GM19099 (cell line): ENCODE results near the gene RNGTT.

Source experiments
- POLR2A ChIP-seq: IDR thresholded peaks from 3 replicates; pipeline ENCODE4 v1.6.1; 2011; ENCODE audit warnings: low read depth; ENCODE audit not compliant: insufficient read length; ENCODE audit errors: extremely low read depth

Gene RNGTT

GRCh38 chr6:88890394-88890793, 73.0 kb downstream of the RNGTT start:
- no peak for TF ChIP-seq POLR2A

- TF ChIP-seq POLR2A, result no peak
Measured at GRCh38 chr6:88884361-88884760, 79.1 kb downstream of the RNGTT start.

- no peak for TF ChIP-seq POLR2A
Measured at GRCh38 chr6:88882536-88882935, 80.9 kb downstream of the RNGTT start.

- no peak for TF ChIP-seq POLR2A
Measured at GRCh38 chr6:88881451-88881850, 82.0 kb downstream of the RNGTT start.

- no peak for TF ChIP-seq POLR2A
Measured at GRCh38 chr6:88880021-88880420, 83.4 kb downstream of the RNGTT start.

- no peak for TF ChIP-seq POLR2A
Measured at GRCh38 chr6:88877893-88878292, 85.5 kb downstream of the RNGTT start.

GRCh38 chr6:88872962-88873361, 90.5 kb downstream of the RNGTT start:
- TF ChIP-seq POLR2A, result no peak

GRCh38 chr6:88871498-88871897, 91.9 kb downstream of the RNGTT start:
- TF ChIP-seq POLR2A, result no peak

- no peak for TF ChIP-seq POLR2A
Measured at GRCh38 chr6:88870717-88871330, 92.6 kb downstream of the RNGTT start.

GRCh38 chr6:88869263-88870020, 94.0 kb downstream of the RNGTT start:
- no peak for TF ChIP-seq POLR2A

- no peak for TF ChIP-seq POLR2A
Measured at GRCh38 chr6:88867841-88868731, 95.3 kb downstream of the RNGTT start.

- TF ChIP-seq POLR2A, result no peak
Measured at GRCh38 chr6:88866856-88867255, 96.6 kb downstream of the RNGTT start.

GRCh38 chr6:88865275-88865674, 98.1 kb downstream of the RNGTT start:
- TF ChIP-seq POLR2A, result no peak

- no peak for TF ChIP-seq POLR2A
Measured at GRCh38 chr6:88864359-88865054, 98.9 kb downstream of the RNGTT start.

- TF ChIP-seq POLR2A, result no peak
Measured at GRCh38 chr6:88860310-88860709, 103.1 kb downstream of the RNGTT start.
